ENCODE measurements around the gene SORCS1.
A peak's percentile ranks its signal among the peaks of the same experiment; 100 is the strongest.

SORCS1 gene

DNA sequence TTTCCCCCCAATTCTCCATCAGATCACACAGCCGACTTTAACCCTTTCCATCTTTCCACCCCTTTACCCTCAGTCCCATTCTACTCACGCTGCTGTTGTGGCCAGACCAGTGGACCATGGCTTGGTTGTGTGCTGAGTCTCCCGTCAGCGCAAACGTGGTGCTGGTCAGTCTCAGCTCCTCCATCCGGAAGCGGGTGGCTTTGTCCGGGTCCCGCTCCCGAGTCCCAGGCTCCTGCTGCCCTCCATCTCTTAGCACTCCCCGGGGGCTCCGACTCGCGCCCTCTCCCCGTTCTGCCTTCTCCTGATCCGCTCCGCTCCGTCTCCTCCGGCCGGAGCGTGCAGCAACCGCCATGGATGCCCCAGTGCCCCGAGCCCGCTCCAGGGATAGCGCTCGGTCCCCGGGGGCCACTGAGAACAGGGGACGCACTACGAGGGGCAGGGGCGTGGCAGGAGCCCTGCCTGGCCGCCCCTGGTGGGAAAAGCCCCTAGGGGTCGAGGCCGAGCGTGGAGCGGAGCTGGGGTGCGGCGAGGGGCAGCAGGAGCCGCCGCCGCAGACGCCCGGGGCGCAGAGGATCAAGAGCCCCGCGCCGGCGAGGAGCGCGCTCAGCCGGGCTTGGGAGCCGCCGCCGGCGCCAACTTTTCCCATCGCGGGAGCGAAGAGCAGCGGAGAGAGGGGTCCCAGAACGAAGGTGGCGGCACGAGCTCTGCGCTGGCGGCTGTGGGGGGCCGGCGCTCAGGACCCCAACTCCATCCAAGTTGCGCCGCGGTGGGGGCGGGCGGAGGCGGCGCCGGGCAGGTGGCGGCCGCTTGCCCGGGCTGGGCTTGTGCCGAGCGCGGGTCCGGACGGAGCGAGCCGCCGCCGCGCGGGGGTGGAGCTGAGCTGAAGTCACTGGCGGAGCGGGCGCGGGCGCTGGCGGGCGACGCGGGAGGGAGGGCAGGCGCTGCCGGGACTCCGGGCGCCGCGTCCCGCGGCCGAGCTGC is at the start of gene SORCS1:
SORCS1 (minus strand) TSS at position 826 of the 981 bp plus-strand sequence.
- Histone ChIP-seq H3K4me1 (ENCODE audit: control insufficient read depth, insufficient read depth, low read length) (peaks cover 2% of the 10 kb centered on the region; the same call in 1 of the 2 replicates), H3K9me3 (ENCODE audit: control insufficient read depth, insufficient read depth, low read depth, low read length) (no peaks in the 10 kb centered on the region), H3K27ac (ENCODE audit: extremely low read depth, low read depth, low read length) (peak within 1 kb of the TSS; percentile 60; the same call in 1 of the 2 replicates), H3K36me3 (ENCODE audit: control insufficient read depth in 2 of 2, insufficient read depth in 1 of 2, low read length in 2 of 2) (no peaks in the 10 kb centered on the region), H3K4me3 (ENCODE audit: low read depth, low read length) (peak within 1 kb of the TSS; percentile 48)
- CTCF ChIA-PET, result no interaction called here
- TF ChIP-seq HOXD13 (CRISPR knock-in tag; IDR thresholded peaks at IDR 0.05; ENCODE audit: borderline replicate concordance), result no peak
- no peak for TF ChIP-seq ZNF48 (tag by site-specific recombination; IDR thresholded peaks at IDR 0.05)
- TF ChIP-seq, protein P1, sequence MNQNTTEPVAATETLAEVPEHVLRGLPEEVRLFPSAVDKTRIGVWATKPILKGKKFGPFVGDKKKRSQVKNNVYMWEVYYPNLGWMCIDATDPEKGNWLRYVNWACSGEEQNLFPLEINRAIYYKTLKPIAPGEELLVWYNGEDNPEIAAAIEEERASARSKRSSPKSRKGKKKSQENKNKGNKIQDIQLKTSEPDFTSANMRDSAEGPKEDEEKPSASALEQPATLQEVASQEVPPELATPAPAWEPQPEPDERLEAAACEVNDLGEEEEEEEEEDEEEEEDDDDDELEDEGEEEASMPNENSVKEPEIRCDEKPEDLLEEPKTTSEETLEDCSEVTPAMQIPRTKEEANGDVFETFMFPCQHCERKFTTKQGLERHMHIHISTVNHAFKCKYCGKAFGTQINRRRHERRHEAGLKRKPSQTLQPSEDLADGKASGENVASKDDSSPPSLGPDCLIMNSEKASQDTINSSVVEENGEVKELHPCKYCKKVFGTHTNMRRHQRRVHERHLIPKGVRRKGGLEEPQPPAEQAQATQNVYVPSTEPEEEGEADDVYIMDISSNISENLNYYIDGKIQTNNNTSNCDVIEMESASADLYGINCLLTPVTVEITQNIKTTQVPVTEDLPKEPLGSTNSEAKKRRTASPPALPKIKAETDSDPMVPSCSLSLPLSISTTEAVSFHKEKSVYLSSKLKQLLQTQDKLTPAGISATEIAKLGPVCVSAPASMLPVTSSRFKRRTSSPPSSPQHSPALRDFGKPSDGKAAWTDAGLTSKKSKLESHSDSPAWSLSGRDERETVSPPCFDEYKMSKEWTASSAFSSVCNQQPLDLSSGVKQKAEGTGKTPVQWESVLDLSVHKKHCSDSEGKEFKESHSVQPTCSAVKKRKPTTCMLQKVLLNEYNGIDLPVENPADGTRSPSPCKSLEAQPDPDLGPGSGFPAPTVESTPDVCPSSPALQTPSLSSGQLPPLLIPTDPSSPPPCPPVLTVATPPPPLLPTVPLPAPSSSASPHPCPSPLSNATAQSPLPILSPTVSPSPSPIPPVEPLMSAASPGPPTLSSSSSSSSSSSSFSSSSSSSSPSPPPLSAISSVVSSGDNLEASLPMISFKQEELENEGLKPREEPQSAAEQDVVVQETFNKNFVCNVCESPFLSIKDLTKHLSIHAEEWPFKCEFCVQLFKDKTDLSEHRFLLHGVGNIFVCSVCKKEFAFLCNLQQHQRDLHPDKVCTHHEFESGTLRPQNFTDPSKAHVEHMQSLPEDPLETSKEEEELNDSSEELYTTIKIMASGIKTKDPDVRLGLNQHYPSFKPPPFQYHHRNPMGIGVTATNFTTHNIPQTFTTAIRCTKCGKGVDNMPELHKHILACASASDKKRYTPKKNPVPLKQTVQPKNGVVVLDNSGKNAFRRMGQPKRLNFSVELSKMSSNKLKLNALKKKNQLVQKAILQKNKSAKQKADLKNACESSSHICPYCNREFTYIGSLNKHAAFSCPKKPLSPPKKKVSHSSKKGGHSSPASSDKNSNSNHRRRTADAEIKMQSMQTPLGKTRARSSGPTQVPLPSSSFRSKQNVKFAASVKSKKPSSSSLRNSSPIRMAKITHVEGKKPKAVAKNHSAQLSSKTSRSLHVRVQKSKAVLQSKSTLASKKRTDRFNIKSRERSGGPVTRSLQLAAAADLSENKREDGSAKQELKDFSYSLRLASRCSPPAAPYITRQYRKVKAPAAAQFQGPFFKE (tag by site-specific recombination; IDR thresholded peaks at IDR 0.05; ENCODE audit: borderline replicate concordance), result no peak
- TF ChIP-seq HOXA7 (CRISPR knock-in tag; IDR thresholded peaks at IDR 0.05; ENCODE audit: borderline replicate concordance), result no peak
- no peak for TF ChIP-seq SP3 (tag by site-specific recombination; IDR thresholded peaks at IDR 0.05)
- no peak for TF ChIP-seq ZNF140 (tag by site-specific recombination; IDR thresholded peaks at IDR 0.05)
- no peak for TF ChIP-seq ZNF2 (tag by site-specific recombination; IDR thresholded peaks at IDR 0.05)
- TF ChIP-seq, protein P2, sequence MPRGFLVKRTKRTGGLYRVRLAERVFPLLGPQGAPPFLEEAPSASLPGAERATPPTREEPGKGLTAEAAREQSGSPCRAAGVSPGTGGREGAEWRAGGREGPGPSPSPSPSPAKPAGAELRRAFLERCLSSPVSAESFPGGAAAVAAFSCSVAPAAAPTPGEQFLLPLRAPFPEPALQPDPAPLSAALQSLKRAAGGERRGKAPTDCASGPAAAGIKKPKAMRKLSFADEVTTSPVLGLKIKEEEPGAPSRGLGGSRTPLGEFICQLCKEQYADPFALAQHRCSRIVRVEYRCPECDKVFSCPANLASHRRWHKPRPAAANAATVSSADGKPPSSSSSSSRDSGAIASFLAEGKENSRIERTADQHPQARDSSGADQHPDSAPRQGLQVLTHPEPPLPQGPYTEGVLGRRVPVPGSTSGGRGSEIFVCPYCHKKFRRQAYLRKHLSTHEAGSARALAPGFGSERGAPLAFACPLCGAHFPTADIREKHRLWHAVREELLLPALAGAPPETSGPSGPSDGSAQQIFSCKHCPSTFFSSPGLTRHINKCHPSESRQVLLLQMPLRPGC (tag by site-specific recombination; IDR thresholded peaks at IDR 0.05), result no peak
- POLR2A ChIA-PET, result no interaction called here

DNA sequence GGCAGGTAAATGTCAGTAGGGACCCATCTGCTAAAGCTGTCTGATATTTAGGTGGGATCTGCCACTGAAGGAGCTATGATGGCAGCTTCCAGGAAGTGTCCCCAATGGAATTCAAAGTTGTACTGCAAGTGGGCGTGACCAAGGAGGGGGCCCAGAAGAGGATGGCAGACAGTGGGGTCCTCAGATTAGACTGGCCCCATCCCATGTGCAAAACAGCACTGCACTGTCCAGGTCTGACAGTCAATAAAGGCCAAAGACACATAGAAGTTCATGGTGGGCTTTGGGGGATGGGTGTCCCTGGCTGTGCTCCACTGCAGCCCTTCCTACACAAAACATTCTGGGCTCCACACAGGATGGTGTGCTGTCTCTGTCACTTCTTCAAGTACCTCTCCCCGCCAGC is 49.8 kb upstream of the SORCS1 start:
- Histone ChIP-seq H3K4me1 (ENCODE audit: control insufficient read depth, insufficient read depth, low read length) (no peaks in the 10 kb centered on the region), H3K4me3 (ENCODE audit: low read depth, low read length) (no peak overlapping the region), H3K9me3 (ENCODE audit: control insufficient read depth, insufficient read depth, low read depth, low read length) (no peaks in the 10 kb centered on the region), H3K27ac (ENCODE audit: extremely low read depth, low read depth, low read length) (no peak overlapping the region), H3K36me3 (ENCODE audit: control insufficient read depth in 2 of 2, insufficient read depth in 1 of 2, low read length in 2 of 2) (no peaks in the 10 kb centered on the region)
- ChIA-PET CTCF (no interaction called here), POLR2A (no interaction called here)
- TF ChIP-seq ZNF292 (tag by site-specific recombination; IDR thresholded peaks at IDR 0.05; ENCODE audit: borderline replicate concordance, low read depth) (no peak), KLF7 (tag by site-specific recombination; IDR thresholded peaks at IDR 0.05; ENCODE audit: borderline replicate concordance) (no peak), IKZF3 (tag by site-specific recombination; IDR thresholded peaks at IDR 0.05) (no peak), HOXD13 (CRISPR knock-in tag; IDR thresholded peaks at IDR 0.05; ENCODE audit: borderline replicate concordance) (no peak), ZNF560 (tag by site-specific recombination; IDR thresholded peaks at IDR 0.05; ENCODE audit: borderline replicate concordance) (no peak), ZBTB8A (tag by site-specific recombination; IDR thresholded peaks at IDR 0.05) (no peak), ZNF785 (tag by site-specific recombination; IDR thresholded peaks at IDR 0.05) (no peak)
- TF ChIP-seq, protein P3, sequence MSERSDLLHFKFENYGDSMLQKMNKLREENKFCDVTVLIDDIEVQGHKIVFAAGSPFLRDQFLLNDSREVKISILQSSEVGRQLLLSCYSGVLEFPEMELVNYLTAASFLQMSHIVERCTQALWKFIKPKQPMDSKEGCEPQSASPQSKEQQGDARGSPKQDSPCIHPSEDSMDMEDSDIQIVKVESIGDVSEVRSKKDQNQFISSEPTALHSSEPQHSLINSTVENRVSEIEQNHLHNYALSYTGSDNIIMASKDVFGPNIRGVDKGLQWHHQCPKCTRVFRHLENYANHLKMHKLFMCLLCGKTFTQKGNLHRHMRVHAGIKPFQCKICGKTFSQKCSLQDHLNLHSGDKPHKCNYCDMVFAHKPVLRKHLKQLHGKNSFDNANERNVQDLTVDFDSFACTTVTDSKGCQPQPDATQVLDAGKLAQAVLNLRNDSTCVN (tag by site-specific recombination; optimal IDR thresholded peaks at IDR 0.05), result no peak
- TF ChIP-seq, protein P4, sequence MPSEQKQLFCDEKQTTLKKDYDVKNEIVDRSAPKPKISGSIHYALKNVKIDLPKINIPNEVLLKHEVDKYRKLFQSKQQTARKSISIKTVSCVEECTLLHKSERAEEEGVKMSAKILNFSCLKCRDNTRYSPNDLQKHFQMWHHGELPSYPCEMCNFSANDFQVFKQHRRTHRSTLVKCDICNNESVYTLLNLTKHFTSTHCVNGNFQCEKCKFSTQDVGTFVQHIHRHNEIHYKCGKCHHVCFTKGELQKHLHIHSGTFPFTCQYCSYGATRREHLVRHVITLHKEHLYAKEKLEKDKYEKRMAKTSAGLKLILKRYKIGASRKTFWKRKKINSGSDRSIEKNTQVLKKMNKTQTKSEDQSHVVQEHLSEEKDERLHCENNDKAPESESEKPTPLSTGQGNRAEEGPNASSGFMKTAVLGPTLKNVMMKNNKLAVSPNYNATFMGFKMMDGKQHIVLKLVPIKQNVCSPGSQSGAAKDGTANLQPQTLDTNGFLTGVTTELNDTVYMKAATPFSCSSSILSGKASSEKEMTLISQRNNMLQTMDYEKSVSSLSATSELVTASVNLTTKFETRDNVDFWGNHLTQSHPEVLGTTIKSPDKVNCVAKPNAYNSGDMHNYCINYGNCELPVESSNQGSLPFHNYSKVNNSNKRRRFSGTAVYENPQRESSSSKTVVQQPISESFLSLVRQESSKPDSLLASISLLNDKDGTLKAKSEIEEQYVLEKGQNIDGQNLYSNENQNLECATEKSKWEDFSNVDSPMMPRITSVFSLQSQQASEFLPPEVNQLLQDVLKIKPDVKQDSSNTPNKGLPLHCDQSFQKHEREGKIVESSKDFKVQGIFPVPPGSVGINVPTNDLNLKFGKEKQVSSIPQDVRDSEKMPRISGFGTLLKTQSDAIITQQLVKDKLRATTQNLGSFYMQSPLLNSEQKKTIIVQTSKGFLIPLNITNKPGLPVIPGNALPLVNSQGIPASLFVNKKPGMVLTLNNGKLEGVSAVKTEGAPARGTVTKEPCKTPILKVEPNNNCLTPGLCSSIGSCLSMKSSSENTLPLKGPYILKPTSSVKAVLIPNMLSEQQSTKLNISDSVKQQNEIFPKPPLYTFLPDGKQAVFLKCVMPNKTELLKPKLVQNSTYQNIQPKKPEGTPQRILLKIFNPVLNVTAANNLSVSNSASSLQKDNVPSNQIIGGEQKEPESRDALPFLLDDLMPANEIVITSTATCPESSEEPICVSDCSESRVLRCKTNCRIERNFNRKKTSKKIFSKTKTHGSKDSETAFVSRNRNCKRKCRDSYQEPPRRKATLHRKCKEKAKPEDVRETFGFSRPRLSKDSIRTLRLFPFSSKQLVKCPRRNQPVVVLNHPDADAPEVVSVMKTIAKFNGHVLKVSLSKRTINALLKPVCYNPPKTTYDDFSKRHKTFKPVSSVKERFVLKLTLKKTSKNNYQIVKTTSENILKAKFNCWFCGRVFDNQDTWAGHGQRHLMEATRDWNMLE (tag by site-specific recombination; conservative IDR thresholded peaks at IDR 0.05; ENCODE audit: low read depth), result no peak
- TF ChIP-seq, protein P5, sequence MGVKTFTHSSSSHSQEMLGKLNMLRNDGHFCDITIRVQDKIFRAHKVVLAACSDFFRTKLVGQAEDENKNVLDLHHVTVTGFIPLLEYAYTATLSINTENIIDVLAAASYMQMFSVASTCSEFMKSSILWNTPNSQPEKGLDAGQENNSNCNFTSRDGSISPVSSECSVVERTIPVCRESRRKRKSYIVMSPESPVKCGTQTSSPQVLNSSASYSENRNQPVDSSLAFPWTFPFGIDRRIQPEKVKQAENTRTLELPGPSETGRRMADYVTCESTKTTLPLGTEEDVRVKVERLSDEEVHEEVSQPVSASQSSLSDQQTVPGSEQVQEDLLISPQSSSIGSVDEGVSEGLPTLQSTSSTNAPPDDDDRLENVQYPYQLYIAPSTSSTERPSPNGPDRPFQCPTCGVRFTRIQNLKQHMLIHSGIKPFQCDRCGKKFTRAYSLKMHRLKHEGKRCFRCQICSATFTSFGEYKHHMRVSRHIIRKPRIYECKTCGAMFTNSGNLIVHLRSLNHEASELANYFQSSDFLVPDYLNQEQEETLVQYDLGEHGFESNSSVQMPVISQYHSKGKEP (tag by site-specific recombination; IDR thresholded peaks at IDR 0.05), result no peak

All from HEK293 (cell line).